Stimulated activated memory B cell treated with anti-CD40 and anti-IgM and Interleukin-4, amounts not matched to agents 10 μg/mL and 1 μg/mL and 100 μg/mL, for 72 hours (primary cell): ENCODE data around the gene ARHGAP6.

ENCODE experiments used
- ATAC-seq: fragments of 150-1000 bp; cut with Tn5 transposase; 2 replicates; pipeline ENCODE4 v1.10.0; 2021
- H3K27ac Mint-ChIP-seq: one replicate; pipeline ENCODE4 v1.8.0; 2022; ENCODE audit warnings: mild to moderate bottlenecking, mixed read lengths
- H3K27me3 Mint-ChIP-seq: one replicate; pipeline ENCODE4 v1.8.0; 2022; ENCODE audit warnings: mixed read lengths
- H3K36me3 Mint-ChIP-seq: one replicate; pipeline ENCODE4 v1.8.0; 2022; ENCODE audit warnings: mixed read lengths
- H3K4me1 Mint-ChIP-seq: one replicate; pipeline ENCODE4 v1.8.0; 2022; ENCODE audit warnings: mixed read lengths
- H3K4me3 Mint-ChIP-seq: one replicate; pipeline ENCODE4 v1.8.0; 2022; ENCODE audit warnings: mild to moderate bottlenecking, moderate library complexity, mixed read lengths
- H3K9me3 Mint-ChIP-seq: one replicate; pipeline ENCODE4 v1.8.0; 2022; ENCODE audit warnings: mixed read lengths

ARHGAP6 gene

GRCh38 chrX:11408783-11409182 lies 256.9 kb downstream of the ARHGAP6 start:
- no peak overlapping the region for H3K27ac Mint-ChIP-seq
- no peaks in the 10 kb centered on the region for H3K36me3 Mint-ChIP-seq
- H3K4me1 Mint-ChIP-seq = peaks cover 6% of the 10 kb centered on the region
- H3K4me3 Mint-ChIP-seq = no peak overlapping the region
- no peaks in the 10 kb centered on the region for H3K27me3 Mint-ChIP-seq
- ATAC-seq = no peak
- no peaks in the 10 kb centered on the region for H3K9me3 Mint-ChIP-seq

DNA sequence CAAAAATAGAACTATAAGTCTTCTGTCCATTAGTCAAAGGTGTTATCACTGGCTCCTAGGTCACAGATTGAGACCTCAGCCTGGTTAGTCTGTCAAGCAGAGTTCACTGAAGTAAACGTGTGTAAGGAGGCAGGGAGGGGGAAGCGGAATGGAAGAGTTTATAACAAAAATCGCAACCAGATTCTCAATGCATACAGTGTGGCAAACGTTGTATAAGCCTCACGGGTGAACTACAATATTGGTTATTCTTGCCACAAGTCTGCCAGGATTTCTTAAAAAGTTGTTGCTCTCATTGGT lies 257.7 kb downstream of the ARHGAP6 start:
- ATAC-seq = no peak
- peaks cover 6% of the 10 kb centered on the region for H3K4me1 Mint-ChIP-seq
- no peaks in the 10 kb centered on the region for H3K27me3 Mint-ChIP-seq
- no peak overlapping the region for H3K27ac Mint-ChIP-seq
- no peaks in the 10 kb centered on the region for H3K36me3 Mint-ChIP-seq
- H3K9me3 Mint-ChIP-seq = no peaks in the 10 kb centered on the region
- H3K4me3 Mint-ChIP-seq = no peak overlapping the region

DNA sequence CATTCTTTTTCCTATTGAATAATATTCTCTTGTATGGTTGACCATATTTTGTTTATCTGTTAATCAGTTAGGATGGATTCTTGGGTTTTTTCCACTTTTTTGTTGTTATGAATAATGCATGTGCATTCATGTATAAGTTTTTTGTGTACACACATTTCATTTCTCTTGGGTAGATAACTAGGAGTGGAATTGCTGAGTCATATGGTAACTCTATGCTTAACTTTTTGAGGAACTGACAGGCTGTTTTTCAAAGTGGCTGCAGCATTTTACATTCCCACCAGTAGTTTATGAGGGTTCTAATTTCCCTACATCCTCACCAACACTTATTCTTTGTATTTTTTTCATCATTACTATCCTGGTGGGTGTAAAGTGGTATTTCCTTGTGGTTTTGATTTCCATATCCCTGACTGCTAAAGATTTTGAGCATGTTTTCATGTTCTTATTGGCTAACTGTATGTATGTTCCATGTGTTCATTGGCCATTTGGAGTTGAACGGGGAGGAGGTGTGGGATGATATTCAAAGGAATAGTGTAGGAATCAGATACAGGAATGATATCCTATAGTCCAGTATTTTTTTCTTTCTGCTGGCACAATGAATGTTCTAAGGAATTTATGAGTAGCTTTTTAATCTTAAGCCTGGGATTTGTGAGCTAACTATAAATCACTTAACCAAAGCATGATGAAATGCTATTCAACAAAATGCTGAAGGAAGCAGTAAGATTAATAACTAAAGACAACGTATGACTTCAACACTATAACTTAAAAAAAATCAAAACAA lies 258.2 kb downstream of the ARHGAP6 start:
- no peaks in the 10 kb centered on the region for H3K27me3 Mint-ChIP-seq
- no peaks in the 10 kb centered on the region for H3K9me3 Mint-ChIP-seq
- H3K27ac Mint-ChIP-seq = no peak overlapping the region
- H3K4me1 Mint-ChIP-seq = peaks cover 6% of the 10 kb centered on the region
- no peaks in the 10 kb centered on the region for H3K36me3 Mint-ChIP-seq
- ATAC-seq = no peak
- H3K4me3 Mint-ChIP-seq = no peak overlapping the region

- ATAC-seq = no peak
Measured at GRCh38 chrX:11406109-11406765, 259.5 kb downstream of the ARHGAP6 start.

DNA sequence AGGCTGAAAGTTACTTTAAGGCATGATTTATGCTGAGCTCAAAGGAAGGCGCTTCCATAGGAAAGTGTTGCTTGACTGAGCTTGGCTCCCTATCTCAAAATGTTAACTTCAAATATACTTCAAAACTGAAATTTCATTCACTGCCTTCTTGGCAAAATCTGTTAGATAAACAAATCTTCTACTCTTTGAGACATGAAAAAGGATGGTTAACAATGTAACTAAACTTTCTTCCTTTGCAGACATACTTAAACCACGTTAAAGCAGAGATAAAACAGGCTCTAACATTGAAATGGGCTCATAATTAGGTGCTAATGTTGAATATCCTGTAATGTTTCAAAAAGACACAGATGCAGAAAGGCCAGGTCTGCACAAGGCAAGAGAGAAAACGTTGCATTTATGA lies 262.1 kb downstream of the ARHGAP6 start:
- Mint-ChIP-seq H3K9me3 (no peaks in the 10 kb centered on the region), H3K27me3 (no peaks in the 10 kb centered on the region), H3K4me3 (no peak overlapping the region), H3K27ac (no peak overlapping the region), H3K4me1 (peaks cover 6% of the 10 kb centered on the region), H3K36me3 (no peaks in the 10 kb centered on the region)
- no peak for ATAC-seq

More at GRCh38 chrX:11406109-11406765, 259.5 kb downstream of the ARHGAP6 start:
- no peaks in the 10 kb centered on the region for H3K36me3 Mint-ChIP-seq
- no peaks in the 10 kb centered on the region for H3K9me3 Mint-ChIP-seq
- H3K4me1 Mint-ChIP-seq = peaks cover 6% of the 10 kb centered on the region
- H3K27ac Mint-ChIP-seq = no peak overlapping the region
- H3K4me3 Mint-ChIP-seq = no peak overlapping the region
- H3K27me3 Mint-ChIP-seq = no peaks in the 10 kb centered on the region

DNA sequence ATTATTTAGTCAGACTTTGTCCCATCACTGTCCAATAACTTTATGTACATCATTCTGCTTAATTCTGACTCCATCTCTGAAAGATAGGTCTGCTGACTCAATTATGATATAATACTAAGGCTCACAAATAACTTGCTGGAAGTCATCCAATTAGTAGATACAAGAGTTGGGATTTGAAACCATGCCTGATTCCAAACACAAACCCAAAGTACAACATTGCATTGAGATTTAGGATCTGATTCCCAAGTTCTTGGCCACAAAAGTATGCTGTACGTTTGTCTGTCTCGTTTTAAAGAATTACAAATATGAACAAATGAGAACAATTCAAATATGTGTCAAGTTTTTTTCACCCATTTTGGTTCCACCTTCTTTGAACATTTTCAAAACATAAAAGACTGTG lies 263.8 kb downstream of the ARHGAP6 start:
- H3K27me3 Mint-ChIP-seq = no peaks in the 10 kb centered on the region
- no peak overlapping the region for H3K4me3 Mint-ChIP-seq
- no peak for ATAC-seq
- no peaks in the 10 kb centered on the region for H3K4me1 Mint-ChIP-seq
- H3K9me3 Mint-ChIP-seq = no peaks in the 10 kb centered on the region
- H3K36me3 Mint-ChIP-seq = no peaks in the 10 kb centered on the region
- H3K27ac Mint-ChIP-seq = no peak overlapping the region

DNA sequence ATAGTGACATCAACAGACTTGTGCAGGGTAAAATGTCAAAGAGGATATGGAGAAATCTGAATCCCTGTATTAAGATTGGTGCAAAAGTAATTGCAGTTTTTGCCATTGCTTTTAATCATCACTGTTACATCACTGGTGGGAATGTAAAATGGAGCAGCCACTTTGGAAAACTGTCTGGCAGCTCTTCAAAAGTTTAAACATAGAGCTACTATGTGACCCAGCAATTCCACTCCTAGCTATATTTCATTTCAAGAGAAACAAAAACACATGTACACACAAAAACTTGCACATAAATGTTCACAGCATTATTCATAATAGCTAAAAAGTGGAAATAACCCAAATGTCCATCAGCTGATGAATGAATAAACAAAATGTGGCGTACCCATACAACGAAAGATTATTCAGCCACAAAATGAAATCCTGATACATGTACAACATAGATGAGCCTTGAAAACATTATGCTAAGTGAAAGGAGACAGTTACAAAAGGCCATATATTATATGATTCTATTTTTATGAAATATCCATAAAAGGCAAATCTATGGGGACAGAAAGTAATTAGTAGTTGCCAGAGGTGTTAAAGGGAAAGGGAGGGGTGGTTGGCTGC lies 266.1 kb downstream of the ARHGAP6 start:
- Mint-ChIP-seq H3K4me3 (no peak overlapping the region), H3K27ac (no peak overlapping the region), H3K27me3 (no peaks in the 10 kb centered on the region), H3K4me1 (no peaks in the 10 kb centered on the region), H3K9me3 (no peaks in the 10 kb centered on the region), H3K36me3 (no peaks in the 10 kb centered on the region)
- ATAC-seq = no peak

DNA sequence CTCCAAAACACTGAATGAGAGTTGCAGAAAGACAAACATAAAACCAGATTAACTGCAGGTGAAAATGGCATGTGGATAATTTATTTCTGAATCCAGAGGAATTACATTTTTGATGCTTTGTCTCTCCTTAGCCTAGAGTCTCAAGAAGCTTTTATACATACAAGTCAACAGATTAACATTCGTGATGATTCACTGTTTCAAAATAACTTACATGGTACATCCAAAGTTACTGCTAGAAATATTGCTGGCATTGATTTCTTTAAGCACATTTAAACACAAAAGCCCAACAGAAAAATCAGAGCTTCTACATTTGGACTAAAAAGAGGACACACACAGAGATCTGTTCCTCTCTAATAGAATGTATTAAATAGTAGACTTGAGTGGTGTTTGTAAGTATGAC lies 266.9 kb downstream of the ARHGAP6 start:
- Mint-ChIP-seq H3K4me1 (no peaks in the 10 kb centered on the region), H3K27me3 (no peaks in the 10 kb centered on the region), H3K27ac (no peak overlapping the region), H3K4me3 (no peak overlapping the region), H3K36me3 (no peaks in the 10 kb centered on the region), H3K9me3 (no peaks in the 10 kb centered on the region)
- ATAC-seq = no peak

DNA sequence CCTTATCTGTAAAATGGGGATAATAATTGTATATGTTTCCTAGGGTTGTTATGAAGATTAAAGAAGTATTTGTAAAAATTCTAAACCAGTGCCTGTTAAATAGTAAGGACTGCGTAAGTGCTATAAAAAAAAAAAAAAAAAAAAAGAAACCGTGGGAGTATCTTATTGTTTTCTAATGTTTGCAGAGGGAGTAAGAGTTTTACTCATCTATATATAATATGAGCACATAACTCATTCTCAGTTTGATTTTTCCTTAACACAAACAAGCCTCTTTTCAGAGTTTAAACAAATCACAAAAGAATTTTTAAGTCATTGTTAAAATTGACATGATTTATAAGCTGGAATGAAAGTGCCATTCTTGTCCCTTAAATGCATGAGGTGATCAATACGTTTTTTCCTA lies 267.6 kb downstream of the ARHGAP6 start:
- H3K27ac Mint-ChIP-seq = no peak overlapping the region
- no peaks in the 10 kb centered on the region for H3K9me3 Mint-ChIP-seq
- H3K36me3 Mint-ChIP-seq = no peaks in the 10 kb centered on the region
- no peaks in the 10 kb centered on the region for H3K4me1 Mint-ChIP-seq
- no peak overlapping the region for H3K4me3 Mint-ChIP-seq
- ATAC-seq = no peak
- no peaks in the 10 kb centered on the region for H3K27me3 Mint-ChIP-seq

- no peaks in the 10 kb centered on the region for H3K9me3 Mint-ChIP-seq
- H3K36me3 Mint-ChIP-seq = no peaks in the 10 kb centered on the region
- H3K4me1 Mint-ChIP-seq = no peaks in the 10 kb centered on the region
- H3K27ac Mint-ChIP-seq = no peak overlapping the region
- ATAC-seq = no peak
- H3K27me3 Mint-ChIP-seq = no peaks in the 10 kb centered on the region
- H3K4me3 Mint-ChIP-seq = no peak overlapping the region
Measured at GRCh38 chrX:11397680-11398079, 268.0 kb downstream of the ARHGAP6 start.

GRCh38 chrX:11395859-11396258 lies 269.9 kb downstream of the ARHGAP6 start:
- no peaks in the 10 kb centered on the region for H3K9me3 Mint-ChIP-seq
- H3K36me3 Mint-ChIP-seq = no peaks in the 10 kb centered on the region
- ATAC-seq = no peak
- no peak overlapping the region for H3K4me3 Mint-ChIP-seq
- no peaks in the 10 kb centered on the region for H3K27me3 Mint-ChIP-seq
- H3K4me1 Mint-ChIP-seq = no peaks in the 10 kb centered on the region
- H3K27ac Mint-ChIP-seq = no peak overlapping the region

DNA sequence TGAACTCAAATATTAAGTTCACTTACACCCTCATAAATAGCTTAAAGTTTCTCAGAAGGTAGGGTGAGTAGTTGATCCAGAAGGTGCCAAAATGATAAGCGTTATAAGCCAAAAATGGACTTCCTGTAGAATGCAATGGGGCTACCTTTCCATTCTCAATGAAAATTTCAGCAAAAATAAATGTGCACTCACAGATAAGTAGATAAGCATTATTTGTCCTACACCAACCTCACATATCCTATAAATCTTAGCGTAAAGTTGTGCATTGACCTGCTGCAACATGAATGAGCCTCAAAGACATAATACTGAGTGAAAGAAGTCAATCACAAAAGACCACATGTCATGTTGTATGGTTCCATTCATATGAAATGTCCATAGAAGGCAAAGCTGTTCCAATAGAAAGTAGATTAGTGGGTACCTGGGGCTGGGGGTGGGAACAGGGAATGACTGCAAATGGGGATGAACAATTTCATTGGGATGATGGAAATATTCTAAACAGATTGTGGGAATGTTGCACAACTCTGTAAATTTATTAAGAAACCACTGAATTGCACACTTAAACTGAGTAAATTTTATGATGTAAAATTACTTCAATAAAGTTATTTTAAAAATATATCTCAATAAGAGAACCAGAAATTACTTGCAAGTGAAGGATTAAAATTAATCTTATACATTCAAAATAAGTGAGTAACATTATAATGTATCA lies 271.6 kb downstream of the ARHGAP6 start:
- no peaks in the 10 kb centered on the region for H3K4me1 Mint-ChIP-seq
- no peak overlapping the region for H3K4me3 Mint-ChIP-seq
- no peaks in the 10 kb centered on the region for H3K9me3 Mint-ChIP-seq

DNA sequence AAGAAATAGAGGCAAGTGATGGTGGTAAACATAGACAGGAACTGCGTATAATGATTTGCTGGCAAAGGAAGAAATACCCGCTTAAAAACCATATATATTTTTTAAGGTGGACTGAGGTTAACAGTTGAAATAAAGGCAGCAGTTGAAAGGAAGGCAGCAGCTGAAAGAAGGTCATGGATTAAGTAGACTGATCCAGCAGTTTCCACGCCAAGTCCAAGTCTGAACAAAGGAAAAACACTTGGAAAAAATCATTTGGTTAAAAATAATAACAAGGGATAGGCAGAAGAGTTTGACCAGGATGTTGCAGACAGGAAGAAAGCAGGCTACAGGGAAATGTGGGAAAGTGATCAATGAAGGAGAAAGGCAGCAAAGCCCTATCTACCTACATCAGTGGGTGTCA lies 278.9 kb downstream of the ARHGAP6 start:
- no peak for ATAC-seq
- Mint-ChIP-seq H3K27ac (peak overlapping the region; percentile 81), H3K4me3 (peak overlapping the region; percentile 44), H3K27me3 (no peaks in the 10 kb centered on the region), H3K9me3 (no peaks in the 10 kb centered on the region), H3K36me3 (no peaks in the 10 kb centered on the region), H3K4me1 (peaks cover 15% of the 10 kb centered on the region)

More for the DNA sequence above, 271.6 kb downstream of the ARHGAP6 start:
- H3K27ac Mint-ChIP-seq = no peak overlapping the region
- H3K36me3 Mint-ChIP-seq = no peaks in the 10 kb centered on the region
- no peaks in the 10 kb centered on the region for H3K27me3 Mint-ChIP-seq
- no peak for ATAC-seq

DNA sequence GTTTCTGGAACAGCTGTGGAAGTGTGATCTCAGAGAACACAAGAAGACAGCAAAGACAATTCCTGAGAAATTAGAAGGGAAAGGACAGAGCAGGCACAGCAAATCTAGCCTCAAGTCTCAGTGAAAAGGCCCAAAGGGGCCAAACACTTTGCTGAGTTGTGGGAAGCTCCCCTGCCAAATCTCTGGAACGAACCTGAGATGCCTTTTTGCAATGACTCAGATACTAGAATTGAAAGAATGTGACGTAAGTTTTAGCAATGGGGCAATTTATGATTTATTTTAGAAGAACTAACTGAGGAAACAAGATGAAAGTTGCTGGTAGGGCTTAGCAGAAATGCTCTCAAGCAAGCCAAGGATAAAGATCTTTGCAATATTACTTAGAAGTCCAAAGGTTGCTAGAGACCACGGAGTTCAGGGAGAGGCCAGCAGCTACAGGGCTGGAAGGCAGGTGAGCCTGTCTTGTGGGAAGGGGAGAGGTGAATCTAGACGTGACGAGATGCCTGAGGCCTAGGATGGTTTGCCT lies 279.7 kb downstream of the ARHGAP6 start:
- peaks cover 20% of the 10 kb centered on the region for H3K4me1 Mint-ChIP-seq

DNA sequence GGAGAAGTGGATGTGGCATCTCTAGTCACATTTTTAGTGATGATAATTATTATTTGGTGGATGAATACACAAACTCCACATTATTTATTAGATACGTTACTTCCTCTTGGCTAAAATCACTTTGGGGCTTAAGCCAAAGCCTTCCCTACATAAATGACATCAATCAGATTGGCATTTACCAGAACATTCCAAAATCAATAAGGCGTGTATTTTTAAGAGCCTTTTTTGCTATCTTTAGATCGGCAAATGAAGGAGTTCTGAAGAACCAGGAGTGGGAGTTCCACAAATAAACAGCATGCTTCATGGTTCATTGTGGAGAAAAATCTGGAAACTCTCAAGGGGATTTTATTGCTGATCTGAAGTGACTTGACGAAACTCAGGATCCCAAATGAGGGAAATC lies 282.8 kb downstream of the ARHGAP6 start:
- H3K27ac Mint-ChIP-seq = no peak overlapping the region
- no peaks in the 10 kb centered on the region for H3K36me3 Mint-ChIP-seq
- no peak overlapping the region for H3K4me3 Mint-ChIP-seq
- peaks cover 20% of the 10 kb centered on the region for H3K4me1 Mint-ChIP-seq
- no peak for ATAC-seq
- peaks cover 7% of the 10 kb centered on the region for H3K9me3 Mint-ChIP-seq
- no peaks in the 10 kb centered on the region for H3K27me3 Mint-ChIP-seq

More for the DNA sequence above, 279.7 kb downstream of the ARHGAP6 start:
- Mint-ChIP-seq H3K9me3 (no peaks in the 10 kb centered on the region), H3K36me3 (no peaks in the 10 kb centered on the region), H3K27ac (peak overlapping the region; percentile 81), H3K27me3 (no peaks in the 10 kb centered on the region), H3K4me3 (peak overlapping the region; percentile 44)
- ATAC-seq = no peak
